Thyroid gland (tissue), 4 donors: ENCODE data around the gene MSANTD7. TPM values are rescaled to one million over a fixed set of nuclear protein-coding genes. Genes with fewer than 3 reads are reported as not detected.

ENCODE experiments used
- DNase-seq, 2 donors: peaks; one replicate each; pipeline ENCODE4 v3.0.0-alpha.2; 2019
- H3K27ac ChIP-seq, 3 donors: fragments of 200-600 bp; sonication (generic); 1 replicate in 2 of 3; 2 replicates in 1 of 3; pipeline ENCODE4 v1.5.1; 2016 to 2019; ENCODE audit warnings: mild to moderate bottlenecking in 1 of 3, moderate library complexity in 1 of 3
- H3K27me3 ChIP-seq: fragments of 200-600 bp; sonication (generic); one replicate; pipeline ENCODE4 v1.5.1; 2019
- H3K36me3 ChIP-seq, 2 donors: fragments of 200-600 bp; sonication (generic); one replicate each; pipeline ENCODE4 v1.5.1; 2016 to 2019
- H3K4me1 ChIP-seq, 2 donors: fragments of 200-600 bp; sonication (generic); one replicate each; pipeline ENCODE4 v1.5.1; 2017 to 2019
- H3K4me3 ChIP-seq, 3 donors: fragments of 200-600 bp; sonication (generic); replicated peaks in 1 of 3; 1 replicate in 2 of 3; 2 replicates in 1 of 3; pipeline ENCODE4 v1.5.1; 2016; ENCODE audit warnings: mild to moderate bottlenecking in 1 of 3
- H3K9me3 ChIP-seq: fragments of 200-600 bp; sonication (generic); one replicate; pipeline ENCODE4 v1.5.1; 2017
- CTCF ChIP-seq, 6 experiments: fragments of 200-600 bp in 3 of 6; fragments of 450-650 bp in 3 of 6; sonication (generic) in 3 of 6; IDR thresholded peaks; one replicate each; pipeline ENCODE4 v1.5.1; 2016 to 2019; ENCODE audit warnings: antibody characterized with exemption in 6 of 6, mild to moderate bottlenecking in 2 of 6, inconsistent platforms in 1 of 6, moderate library complexity in 1 of 6
- POLR2A ChIP-seq, 2 donors: fragments of 450-650 bp; IDR thresholded peaks; one replicate each; pipeline ENCODE4 v1.6.1; 2017; ENCODE audit warnings: antibody characterized with exemption in 2 of 2, mild to moderate bottlenecking in 2 of 2, moderate library complexity in 1 of 2
- whole genome bisulfite sequencing, 2 donors: methylation state at CpG; one replicate each; pipeline ENCODE4 v1.1.5; 2017; 5-methylcytosine and 5-hydroxymethylcytosine counted together
- intact Hi-C: fragments of 100-400 bp; cut with DNase I; formaldehyde crosslinking; loops from one replicate; pipeline ENCODE4 v1.15.1; 2023
- total RNA-seq, 4 donors: library from RNA; depleted of rRNA; stranded (reverse); fragments of >200 nt; gene quantifications; one replicate each; pipeline ENCODE4 v1.2.3, GENCODE V29; 2016

The MSANTD7 gene
- total RNA-seq, 4 donors from 2014 or later = 9.0 to 14.6 (median 11.5) TPM

DNA sequence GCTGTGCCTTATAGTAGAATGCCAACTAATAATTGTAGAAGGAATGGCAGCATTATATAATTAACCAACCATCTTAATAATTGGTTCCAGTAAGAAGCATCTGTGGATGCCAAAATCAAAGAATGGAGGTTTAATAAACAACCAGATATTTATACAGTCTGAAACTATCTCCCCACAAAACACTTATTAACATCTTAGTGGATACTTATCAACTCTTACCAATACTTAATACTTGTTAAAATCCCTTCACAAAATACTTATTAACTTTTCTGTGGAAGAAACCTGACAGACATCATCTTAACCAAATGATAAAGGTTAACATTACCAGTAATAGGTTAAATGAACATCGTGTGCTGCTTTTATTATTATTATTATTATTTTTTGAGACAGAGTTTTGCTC is 34.3 kb upstream of the MSANTD7 start:
- 51 to 91% methylated on average over 1 of the region's 1 CpG for WGBS, 2 donors
- Histone ChIP-seq H3K27ac (no peak overlapping the region), H3K4me3 (no peak overlapping the region), H3K4me1 (no peaks in the 10 kb centered on the region), H3K36me3 (no peaks in the 10 kb centered on the region), H3K9me3 (no peaks in the 10 kb centered on the region), H3K27me3 (no peaks in the 10 kb centered on the region)
- TF ChIP-seq POLR2A (IDR thresholded peaks at IDR 0.05) (no peak), CTCF (IDR thresholded peaks at IDR 0.05) (no peak)
- intact Hi-C loops = no loop called here
- no peak for DNase-seq

DNA sequence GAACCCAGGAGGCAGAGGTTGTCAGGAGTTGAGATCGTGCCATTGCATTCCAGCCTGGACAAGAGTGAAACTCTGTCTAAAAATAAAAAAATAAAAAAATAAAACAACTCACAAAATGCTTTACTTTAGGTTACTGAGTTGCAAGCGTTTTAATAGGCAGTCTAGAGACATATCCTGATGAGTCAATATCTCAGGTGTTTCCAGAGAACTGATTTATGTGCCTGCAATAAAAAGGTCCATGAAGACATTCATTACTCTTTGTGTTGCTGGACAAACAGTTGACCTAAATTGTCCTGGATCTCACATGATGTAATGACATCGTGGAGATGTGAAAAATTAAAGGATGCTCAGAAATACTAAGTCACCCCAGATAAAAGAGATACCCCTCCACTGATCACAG is 31.8 kb upstream of the MSANTD7 start:
- Histone ChIP-seq H3K9me3 (no peaks in the 10 kb centered on the region), H3K27ac (no peak overlapping the region), H3K4me3 (no peak overlapping the region), H3K4me1 (peaks cover 0 to 5% of the 10 kb centered on the region in 2 donors), H3K36me3 (no peaks in the 10 kb centered on the region), H3K27me3 (no peaks in the 10 kb centered on the region)
- intact Hi-C loops = no loop called here
- DNase-seq = no peak
- WGBS, 2 donors = 89 to 90% methylated on average over 3 of the region's 3 CpGs
- TF ChIP-seq CTCF (IDR thresholded peaks at IDR 0.05) (no peak), POLR2A (IDR thresholded peaks at IDR 0.05) (no peak)

DNA sequence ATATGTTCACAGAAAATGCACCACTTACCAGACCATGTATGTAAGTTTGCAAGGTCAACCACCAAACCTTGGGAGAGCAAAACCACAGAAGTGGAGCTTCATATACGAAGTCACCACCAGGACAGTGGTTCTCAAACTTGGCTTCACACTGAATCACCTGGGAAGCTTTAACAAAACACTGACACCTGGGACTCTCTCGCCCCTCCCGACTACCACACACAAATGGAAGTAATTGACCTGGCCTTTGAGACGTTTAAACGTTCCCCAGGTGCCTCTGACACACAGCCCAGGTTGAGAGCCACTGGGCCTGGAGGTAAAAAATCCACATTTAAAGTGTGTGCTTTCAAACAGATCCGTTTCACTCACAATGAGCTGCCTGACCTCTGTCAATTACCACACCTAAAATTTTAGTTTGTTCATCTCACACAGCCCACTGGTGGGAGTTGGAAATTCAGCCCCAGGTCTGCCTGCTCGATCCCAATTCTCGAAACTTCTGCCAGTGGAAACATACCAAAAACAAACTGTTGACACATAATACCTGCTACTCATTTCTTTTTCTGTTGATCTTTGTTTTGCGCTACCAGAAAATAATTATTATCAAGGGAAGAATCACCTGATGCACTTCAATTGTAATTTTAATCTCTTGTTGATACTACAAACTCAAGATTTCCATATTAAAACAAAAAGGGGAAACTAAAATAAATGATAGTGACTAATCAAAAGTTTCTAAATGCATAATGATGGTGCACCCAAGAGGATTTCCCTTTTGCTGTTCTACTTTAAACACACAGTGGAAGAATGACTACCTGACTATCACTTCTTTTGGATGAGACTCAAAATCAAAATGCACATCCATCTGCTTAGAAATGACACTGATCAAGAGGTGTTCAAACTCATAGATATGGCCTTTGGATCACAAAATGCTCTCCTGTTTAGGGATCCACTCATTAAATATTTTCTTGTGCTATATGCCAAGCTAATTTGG is 26.8 kb upstream of the MSANTD7 start:
- TF ChIP-seq POLR2A (IDR thresholded peaks at IDR 0.05) (no peak), CTCF (IDR thresholded peaks at IDR 0.05) (peak in 2 of 6 experiments; percentile 9 to 19)
- intact Hi-C loops = no loop called here
- Histone ChIP-seq H3K27me3 (no peaks in the 10 kb centered on the region), H3K27ac (peak overlapping the region in 2 of 3 donors; percentile 11 to 44), H3K36me3 (no peaks in the 10 kb centered on the region), H3K9me3 (no peaks in the 10 kb centered on the region), H3K4me1 (peaks cover 0 to 11% of the 10 kb centered on the region in 2 donors), H3K4me3 (no peak overlapping the region)
- no peak for DNase-seq
- 49 to 56% methylated on average over 9 of the region's 9 CpGs for WGBS, 2 donors

DNA sequence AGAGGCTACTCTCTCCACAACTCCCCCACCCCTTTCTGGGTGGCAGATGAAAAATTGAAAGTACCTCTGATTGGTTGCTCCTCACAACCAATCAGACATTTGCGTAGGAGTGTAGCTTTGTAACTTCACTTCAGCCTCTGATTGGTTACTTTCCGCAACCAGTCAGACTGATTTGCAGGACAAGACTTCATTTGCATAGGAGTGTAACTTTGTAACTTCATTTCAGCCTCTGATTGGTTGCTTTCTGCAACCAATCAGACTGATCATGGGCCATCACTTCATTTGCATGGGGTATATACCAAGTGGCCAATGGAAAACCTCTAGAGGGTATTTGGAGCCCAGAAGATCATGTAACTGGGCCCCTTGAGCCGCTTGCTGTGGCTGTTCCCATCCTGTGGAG is 25.8 kb upstream of the MSANTD7 start:
- H3K4me1 ChIP-seq = peaks cover 1 to 14% of the 10 kb centered on the region in 2 donors
- intact Hi-C loops = no loop called here
- 93 to 94% methylated on average over 3 of the region's 3 CpGs for WGBS, 2 donors

More for the DNA sequence above, 25.8 kb upstream of the MSANTD7 start:
- Histone ChIP-seq H3K27ac (no peak overlapping the region), H3K36me3 (no peaks in the 10 kb centered on the region), H3K9me3 (no peaks in the 10 kb centered on the region), H3K4me3 (no peak overlapping the region), H3K27me3 (no peaks in the 10 kb centered on the region)
- no peak for DNase-seq
- TF ChIP-seq POLR2A (IDR thresholded peaks at IDR 0.05) = no peak
- no peak for TF ChIP-seq CTCF (IDR thresholded peaks at IDR 0.05)
